Coronary artery (tissue), 2 donors: ENCODE measurements around the gene SPAG16.

Source experiments
- DNase-seq: peaks from one replicate; pipeline ENCODE4 v3.0.0-alpha.2; 2017; ENCODE audit warnings: low spot score
- H3K27ac ChIP-seq, 2 donors: fragments of 200-600 bp; sonication (generic); one replicate each; pipeline ENCODE4 v1.5.1; 2016 to 2019
- H3K4me3 ChIP-seq: fragments of 200-600 bp; sonication (generic); 2 replicates; pipeline ENCODE4 v1.5.1; 2016; ENCODE audit warnings: mild to moderate bottlenecking, moderate library complexity
- TF ChIP-seq, protein P1 (sequence below): fragments of 200-600 bp; sonication (generic); IDR thresholded peaks from one replicate; pipeline ENCODE4 v1.5.1; 2019; ENCODE audit warnings: antibody characterized with exemption

SPAG16 gene

GRCh38 chr2:214034417-214034816, 750.2 kb downstream of the SPAG16 start:
- no peak overlapping the region for H3K27ac ChIP-seq
- DNase-seq, result no peak
- H3K4me3 ChIP-seq, result no peak overlapping the region
- TF ChIP-seq, protein P1, sequence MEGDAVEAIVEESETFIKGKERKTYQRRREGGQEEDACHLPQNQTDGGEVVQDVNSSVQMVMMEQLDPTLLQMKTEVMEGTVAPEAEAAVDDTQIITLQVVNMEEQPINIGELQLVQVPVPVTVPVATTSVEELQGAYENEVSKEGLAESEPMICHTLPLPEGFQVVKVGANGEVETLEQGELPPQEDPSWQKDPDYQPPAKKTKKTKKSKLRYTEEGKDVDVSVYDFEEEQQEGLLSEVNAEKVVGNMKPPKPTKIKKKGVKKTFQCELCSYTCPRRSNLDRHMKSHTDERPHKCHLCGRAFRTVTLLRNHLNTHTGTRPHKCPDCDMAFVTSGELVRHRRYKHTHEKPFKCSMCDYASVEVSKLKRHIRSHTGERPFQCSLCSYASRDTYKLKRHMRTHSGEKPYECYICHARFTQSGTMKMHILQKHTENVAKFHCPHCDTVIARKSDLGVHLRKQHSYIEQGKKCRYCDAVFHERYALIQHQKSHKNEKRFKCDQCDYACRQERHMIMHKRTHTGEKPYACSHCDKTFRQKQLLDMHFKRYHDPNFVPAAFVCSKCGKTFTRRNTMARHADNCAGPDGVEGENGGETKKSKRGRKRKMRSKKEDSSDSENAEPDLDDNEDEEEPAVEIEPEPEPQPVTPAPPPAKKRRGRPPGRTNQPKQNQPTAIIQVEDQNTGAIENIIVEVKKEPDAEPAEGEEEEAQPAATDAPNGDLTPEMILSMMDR, result no peak

GRCh38 chr2:214035091-214035852, 751.0 kb downstream of the SPAG16 start:
- no peak overlapping the region for H3K4me3 ChIP-seq
- TF ChIP-seq, protein P1, result no peak
- DNase-seq, result no peak
- H3K27ac ChIP-seq, result no peak overlapping the region

DNA sequence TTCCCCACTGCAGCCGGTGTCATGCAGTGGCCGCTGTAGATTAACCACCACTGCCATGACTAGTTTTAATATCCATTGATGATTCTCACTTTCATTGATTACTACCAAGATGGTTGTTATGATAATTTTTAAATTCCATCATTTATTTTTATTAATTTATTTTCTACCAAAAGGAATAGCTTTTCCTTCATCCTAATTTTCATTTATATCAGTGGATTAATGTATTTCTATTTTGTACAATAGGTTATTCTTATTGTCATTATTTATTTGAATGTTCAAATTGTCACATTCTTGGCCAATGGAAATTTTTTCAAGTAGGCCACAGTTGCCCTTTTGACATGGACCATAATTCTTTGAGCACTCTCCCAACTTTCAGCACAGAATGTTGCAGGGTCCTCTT, 751.7 kb downstream of the SPAG16 start:
- TF ChIP-seq, protein P1, result no peak
- no peak for DNase-seq
- no peak overlapping the region for H3K4me3 ChIP-seq
- no peak overlapping the region for H3K27ac ChIP-seq

DNA sequence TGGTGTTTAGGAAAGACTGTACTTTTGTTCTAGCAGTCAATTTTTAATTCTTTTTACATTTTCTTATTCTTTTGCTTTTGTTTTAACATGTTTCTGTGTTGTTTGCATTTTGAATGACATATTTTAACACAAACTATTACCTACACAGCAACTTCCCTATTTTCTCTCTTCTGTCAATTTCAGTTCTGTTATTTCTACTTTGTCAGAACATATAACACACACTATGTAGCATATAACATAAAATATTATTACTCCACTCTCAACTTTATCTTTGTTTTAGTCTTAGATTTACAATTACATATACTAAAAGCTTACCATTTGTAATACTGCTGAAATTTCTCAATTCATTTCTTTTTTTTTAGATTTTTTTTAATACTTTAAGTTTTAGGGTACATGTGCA, 753.9 kb downstream of the SPAG16 start:
- Histone ChIP-seq H3K27ac (no peak overlapping the region), H3K4me3 (no peak overlapping the region)
- DNase-seq, result no peak
- TF ChIP-seq, protein P1, result no peak

- TF ChIP-seq, protein P1, result no peak
- no peak for DNase-seq
- Histone ChIP-seq H3K27ac (no peak overlapping the region), H3K4me3 (no peak overlapping the region)
Observed at GRCh38 chr2:214050731-214051130, 766.5 kb downstream of the SPAG16 start.

DNA sequence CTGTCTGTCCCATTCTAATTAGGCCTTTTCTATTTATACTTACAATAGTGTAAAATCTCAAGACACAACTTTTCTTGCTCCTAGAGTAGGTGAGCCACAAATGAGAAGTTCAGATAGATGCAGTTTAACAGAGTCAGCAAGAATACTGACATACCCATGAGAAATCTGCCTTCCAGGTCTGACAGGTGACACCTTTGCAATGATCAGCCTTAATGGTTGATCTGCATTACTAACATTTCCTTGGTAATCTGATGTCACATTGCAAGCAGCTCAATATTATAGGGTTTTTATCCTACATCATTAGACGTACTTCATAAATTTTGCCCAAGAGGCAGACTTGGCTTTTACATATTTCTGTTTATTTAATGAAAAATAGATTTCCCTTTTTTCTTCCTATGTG, 767.3 kb downstream of the SPAG16 start:
- Histone ChIP-seq H3K4me3 (no peak overlapping the region), H3K27ac (no peak overlapping the region)
- TF ChIP-seq, protein P1, result no peak
- DNase-seq, result no peak

GRCh38 chr2:214052235-214052634, 768.0 kb downstream of the SPAG16 start:
- TF ChIP-seq, protein P1, result no peak
- DNase-seq, result no peak
- Histone ChIP-seq H3K4me3 (no peak overlapping the region), H3K27ac (no peak overlapping the region)
